HG03354 (cell line): ENCODE results near the gene COPS3.
A peak's percentile ranks its signal among the peaks of the same experiment; 100 is the strongest.

Source experiments
- ATAC-seq: cut with Tn5 transposase; IDR thresholded peaks from one replicate; pipeline ENCODE4 v1.9.1; 2021; ENCODE audit warnings: mild to moderate bottlenecking; ENCODE audit not compliant: unreplicated experiment, poor library complexity, severe bottlenecking

COPS3 gene

GRCh38 chr17:17280613-17281549 is at the start of gene COPS3:
COPS3 (minus strand) TSS chr17:17281246; CDS start chr17:17281186, 60 bp downstream.
- ATAC-seq: peak; percentile 90

DNA sequence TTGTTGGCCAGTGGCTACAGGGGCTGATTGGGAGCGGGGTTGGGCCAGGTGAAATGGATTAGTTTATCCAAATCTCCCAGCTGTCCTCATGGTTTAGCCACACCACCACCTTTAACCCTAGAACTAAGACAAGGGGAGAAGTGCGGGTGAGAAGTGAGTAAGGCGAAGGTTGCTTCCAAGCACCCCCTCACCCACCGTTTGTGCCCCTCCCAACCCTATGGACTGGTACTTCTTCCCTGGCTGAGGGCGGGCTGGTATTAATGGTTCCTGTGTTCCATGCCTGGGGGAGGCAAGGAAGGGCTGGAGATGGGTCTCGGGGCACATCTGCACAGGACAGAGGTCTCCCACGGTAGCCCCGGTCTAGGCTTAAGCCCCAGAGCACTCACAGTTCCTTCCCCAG is 47.2 kb upstream of the COPS3 start:
- ATAC-seq: no peak

GRCh38 chr17:17326275-17326875 is 45.3 kb upstream of the COPS3 start:
- no peak for ATAC-seq

DNA sequence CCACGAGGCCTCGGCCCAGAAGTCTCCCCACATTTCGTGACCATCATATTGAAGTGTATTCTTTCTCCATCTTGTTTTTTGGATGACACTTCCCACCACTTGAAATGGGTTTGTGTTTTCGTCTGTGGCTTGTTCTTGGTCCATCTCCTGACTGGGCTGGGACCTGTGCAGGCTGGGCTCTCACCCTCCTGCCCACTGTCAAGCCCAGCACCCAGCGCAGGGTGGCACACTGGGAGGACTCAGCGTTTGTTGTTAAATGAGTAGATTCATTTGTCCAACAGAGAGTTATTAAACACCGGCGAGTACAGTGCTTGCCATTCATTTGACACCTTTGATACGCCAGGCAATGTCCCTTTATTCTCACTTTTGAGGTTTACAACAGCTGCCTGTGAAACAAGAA is 44.8 kb upstream of the COPS3 start:
- no peak for ATAC-seq

DNA sequence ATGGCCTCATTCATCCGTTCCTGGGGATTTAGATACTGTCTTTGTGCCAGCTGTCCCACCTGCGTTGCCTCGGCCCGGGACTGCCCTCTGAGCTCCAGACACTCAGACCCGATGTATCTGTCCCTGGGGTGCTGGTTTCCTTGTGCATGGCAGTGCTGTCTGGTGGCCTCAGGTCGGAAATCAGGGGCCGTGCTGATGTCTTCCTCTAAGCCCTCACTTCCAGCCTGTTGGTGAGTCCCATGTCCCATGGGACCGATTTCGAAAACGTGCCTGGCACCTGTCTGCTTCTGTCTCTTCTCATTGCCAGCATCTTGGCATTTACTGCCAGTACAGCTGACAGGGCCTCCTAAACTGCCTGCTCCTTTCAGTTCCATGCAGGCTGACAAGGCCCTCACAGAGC is 44.2 kb upstream of the COPS3 start:
- no peak for ATAC-seq

- ATAC-seq: no peak
Observed at GRCh38 chr17:17324616-17325015, 43.6 kb upstream of the COPS3 start.

- no peak for ATAC-seq
Observed at GRCh38 chr17:17322516-17323510, 41.8 kb upstream of the COPS3 start.

DNA sequence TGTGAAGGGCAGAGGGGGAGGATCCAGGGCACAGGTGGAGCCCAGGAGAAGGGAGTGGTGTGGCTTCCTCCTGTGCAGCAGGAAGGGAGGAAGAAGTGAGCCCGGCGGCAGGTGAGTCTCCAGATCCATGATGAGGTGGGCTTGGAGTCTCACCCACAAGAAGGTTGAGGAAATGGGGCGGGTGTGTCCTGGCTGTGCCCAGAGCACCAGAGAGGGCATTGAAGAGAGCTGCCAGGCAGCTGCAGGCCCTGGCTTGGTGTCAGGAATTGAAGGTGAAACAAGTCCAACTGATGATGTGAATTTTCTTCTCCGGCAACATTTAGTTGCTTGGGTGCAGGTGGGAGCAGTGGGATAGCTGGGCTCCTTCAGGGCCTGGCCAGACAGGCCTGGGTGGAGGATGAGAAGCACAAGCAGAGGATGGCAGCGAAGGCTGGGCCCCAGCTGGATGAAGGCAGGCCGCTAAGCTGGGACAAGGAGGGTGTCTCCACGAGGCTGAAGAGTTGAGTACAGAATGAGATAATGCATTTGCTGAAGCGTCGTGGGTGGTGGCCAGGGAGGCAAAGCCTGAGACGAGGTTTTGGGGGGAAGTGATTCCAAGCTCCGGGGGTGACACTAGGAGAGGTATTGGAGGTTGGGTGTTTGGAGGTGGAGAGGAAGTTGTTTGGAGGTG is 40.4 kb upstream of the COPS3 start:
- ATAC-seq: no peak

DNA sequence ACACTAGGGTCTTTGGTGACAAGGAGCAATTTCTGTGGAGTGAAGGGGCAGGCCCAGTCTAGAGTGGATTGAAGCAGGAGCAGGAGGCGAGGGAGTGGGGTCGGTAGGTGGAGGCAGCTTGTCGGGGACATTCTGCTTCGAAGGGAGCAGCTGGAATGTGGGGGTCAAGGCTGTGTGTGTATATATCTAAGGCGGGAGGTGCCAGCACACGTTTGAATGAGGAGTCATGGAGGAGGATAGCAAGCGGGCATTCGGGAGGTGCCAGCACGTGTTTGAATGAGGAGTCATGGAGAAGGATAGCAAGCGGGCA is 39.8 kb upstream of the COPS3 start:
- ATAC-seq: no peak

GRCh38 chr17:17320188-17320910 is 39.3 kb upstream of the COPS3 start:
- ATAC-seq: no peak

- no peak for ATAC-seq
Observed at GRCh38 chr17:17315142-17315821, 34.2 kb upstream of the COPS3 start.

- no peak for ATAC-seq
Observed at GRCh38 chr17:17314501-17315071, 33.5 kb upstream of the COPS3 start.

DNA sequence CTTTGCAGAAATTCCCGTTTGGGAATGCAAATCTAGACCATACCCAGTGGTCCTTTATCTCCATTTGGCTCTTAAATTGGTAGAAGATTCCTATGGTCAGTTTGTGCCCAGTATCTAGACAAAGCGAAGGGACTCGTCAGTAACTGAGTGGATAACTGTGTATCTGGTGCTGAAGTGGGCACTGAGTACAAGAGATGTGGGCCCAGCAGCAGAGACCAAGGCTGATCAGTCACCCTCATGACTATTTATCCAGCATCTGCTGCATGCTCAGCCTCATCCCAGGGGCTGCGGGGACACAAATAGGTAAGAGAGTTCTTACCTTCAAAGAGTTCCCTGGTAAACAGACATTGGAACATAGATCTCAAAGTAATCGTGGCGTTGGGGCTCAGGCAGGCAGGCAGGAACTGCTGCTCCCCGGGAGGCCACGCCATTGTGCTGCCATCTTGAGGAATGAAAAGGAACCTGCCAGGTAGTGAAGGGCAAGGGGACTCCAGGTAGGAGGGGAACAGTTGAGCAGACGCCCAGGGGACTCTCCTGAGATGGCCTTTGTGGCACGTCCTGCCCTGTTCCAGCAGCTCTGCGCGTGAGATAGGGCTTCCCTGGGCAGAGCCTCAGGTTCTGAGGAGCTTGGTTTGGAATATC is 32.4 kb upstream of the COPS3 start:
- ATAC-seq: no peak

DNA sequence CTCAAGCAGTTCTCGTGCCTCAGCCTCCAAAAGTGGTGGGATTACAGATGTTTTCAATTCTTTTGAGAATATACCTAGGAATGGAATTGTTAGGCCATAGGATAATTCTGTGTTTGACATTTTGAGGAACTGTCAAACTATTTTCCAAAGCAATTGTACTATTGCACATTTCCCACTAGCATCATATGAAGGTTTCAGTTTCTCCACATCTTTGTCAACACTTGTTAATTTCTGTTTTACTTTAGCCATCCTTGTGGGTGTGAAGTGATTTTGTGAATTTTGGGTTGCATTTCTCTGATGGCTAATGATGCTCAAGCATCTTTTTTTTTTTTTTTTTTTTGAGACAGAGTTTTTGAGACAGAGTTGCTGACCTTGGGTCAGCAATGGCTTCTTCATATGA is 28.3 kb upstream of the COPS3 start:
- no peak for ATAC-seq

DNA sequence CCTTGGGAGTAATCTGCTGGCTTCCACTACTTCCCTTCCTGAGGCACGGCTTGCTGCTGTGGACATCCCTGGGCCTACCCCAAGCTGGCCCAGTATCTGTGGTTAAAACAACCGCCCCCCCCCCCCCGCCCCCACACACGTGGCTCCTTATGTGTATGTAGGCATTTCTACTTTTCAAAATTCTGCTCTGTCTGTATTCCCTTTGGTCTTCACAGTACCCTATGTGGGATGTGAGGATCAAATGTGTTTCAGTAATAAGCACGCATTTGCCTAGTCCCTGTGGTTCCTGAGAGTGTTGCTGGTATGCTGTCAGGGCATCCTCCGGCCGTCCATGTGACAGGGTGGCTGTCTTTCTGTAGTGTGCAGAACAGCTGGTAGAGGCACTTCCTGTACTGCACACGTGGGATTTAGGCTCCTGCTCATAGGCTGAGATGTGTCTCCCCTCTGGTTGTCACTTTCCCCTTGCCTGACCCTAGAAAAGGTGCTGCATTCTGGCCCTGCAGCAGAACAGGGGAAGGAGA is 24.3 kb upstream of the COPS3 start:
- ATAC-seq: peak; percentile 81

DNA sequence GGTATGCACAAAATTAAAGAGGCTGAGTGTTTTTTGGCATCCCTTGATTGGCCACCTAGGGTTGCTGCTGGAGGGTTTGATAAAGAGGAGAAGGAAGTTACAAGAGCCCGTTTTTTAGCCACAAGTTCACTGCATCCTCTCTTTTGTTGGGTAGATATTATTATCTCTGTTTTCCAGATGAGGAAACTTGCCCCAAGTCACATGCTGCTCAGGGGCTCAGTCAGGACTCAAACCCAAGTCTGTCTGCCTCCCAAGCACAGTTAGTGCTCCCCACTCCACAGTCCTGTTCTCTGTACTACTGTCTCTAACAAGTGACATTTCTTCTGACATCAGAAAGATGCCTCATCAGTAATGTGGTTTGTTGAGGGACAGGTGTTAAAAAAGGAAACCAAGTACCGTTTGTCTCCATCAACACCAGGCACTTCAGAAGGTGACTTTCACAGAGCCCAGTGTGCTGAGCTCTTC is 23.5 kb upstream of the COPS3 start:
- no peak for ATAC-seq

DNA sequence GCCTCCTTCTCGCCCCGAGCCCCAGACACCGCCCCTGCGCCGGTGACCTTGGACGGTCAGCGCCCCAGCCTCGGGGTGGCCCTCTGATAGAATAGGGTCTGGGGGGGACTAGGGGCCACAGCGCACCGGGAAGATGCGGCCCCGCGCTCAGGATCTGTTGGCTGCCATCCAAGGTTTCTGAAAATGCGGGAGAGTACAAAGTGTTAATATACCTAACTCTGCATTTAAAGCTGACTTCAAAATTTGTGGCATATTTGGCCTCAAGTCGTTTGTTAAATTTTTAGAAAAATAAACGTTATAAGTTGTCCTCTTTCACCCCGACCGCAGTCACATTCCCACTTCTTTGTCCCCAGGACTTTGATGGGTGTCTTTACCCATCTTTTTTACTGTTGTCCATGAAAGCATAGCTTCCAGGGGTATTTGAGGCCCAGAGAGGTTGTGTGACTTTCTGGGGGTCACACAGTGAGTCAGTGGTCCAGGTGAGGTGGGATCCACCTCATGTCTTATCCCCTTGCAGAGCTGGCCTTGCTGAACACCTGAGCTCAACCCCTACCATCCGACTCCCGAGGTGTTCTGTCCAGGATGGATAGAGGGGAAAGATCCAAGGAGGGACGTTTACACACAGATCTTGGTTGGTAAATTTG is 22.9 kb upstream of the COPS3 start:
- no peak for ATAC-seq
